A549 (cell line): Measurements from ENCODE around the gene TMEM250. TPM values are rescaled to one million over a fixed set of nuclear protein-coding genes. Genes with fewer than 3 reads are reported as not detected.

ENCODE experiments used
- ATAC-seq, 2 experiments: fragments of 200-7000 bp in 1 of 2; fragments of >200 bp in 1 of 2; cut with Nextera tagmentation in 1 of 2; cut with Tn5 transposase in 1 of 2; 3 replicates each; pipeline versions ENCODE4 v1.8.0 to v1.9.1; 2018 to 2020; ENCODE audit warnings: mild to moderate bottlenecking in 1 of 2, moderate library complexity in 1 of 2
- CTCF ChIA-PET: fragments of 300-600 bp; sonication (Branson Sonifier 250); formaldehyde crosslinking; extraction: SDS; loops from one replicate; lab custom pipeline; 2021; ENCODE audit warnings: antibody characterized with exemption, inconsistent platforms; lab: Yijun Ruan, JAX
- POLR2A ChIA-PET: fragments of 350-600 bp; formaldehyde crosslinking; extraction: SDS; loops from one replicate; lab custom pipeline; 2021; ENCODE audit warnings: antibody characterized with exemption, inconsistent platforms; lab: Yijun Ruan, JAX
- DNase-seq, 2 experiments: peaks; one replicate each; pipeline versions ENCODE4 v3.0.0 to v3.0.0-alpha.2; 2011 to 2016; ENCODE audit warnings: low read depth in 1 of 2, low spot score in 1 of 2
- FAIRE-seq: peaks from 2 replicates; lab custom pipeline; 2011; peaks lifted over from hg19 to GRCh38; lab: Jason Lieb, UNC
- H3K27ac ChIP-seq, 2 experiments: fragments of >200 bp; sonication (Bioruptor Twin); formaldehyde crosslinking; 3 replicates each; pipeline ENCODE4 v1.5.1; 2016 to 2017
- H3K4me1 ChIP-seq: fragments of >200 bp; sonication (Bioruptor Twin); formaldehyde crosslinking; 3 replicates; pipeline ENCODE4 v1.6.1; 2016
- H3K4me2 ChIP-seq: fragments of >200 bp; sonication (Bioruptor Twin); formaldehyde crosslinking; 3 replicates; pipeline ENCODE4 v1.6.1; 2016
- H3K4me3 ChIP-seq: fragments of >200 bp; sonication (Bioruptor Twin); formaldehyde crosslinking; 3 replicates; pipeline ENCODE4 v1.5.1; 2016
- H3K9me3 ChIP-seq: fragments of >200 bp; sonication (Bioruptor Twin); formaldehyde crosslinking; 3 replicates; pipeline ENCODE4 v1.6.1; 2016
- CBX2 ChIP-seq: fragments of 200-600 bp; sonication (generic); IDR thresholded peaks from 2 replicates; pipeline ENCODE4 v1.6.1; 2016; ENCODE audit warnings: low read depth, mild to moderate bottlenecking, borderline replicate concordance
- CEBPB ChIP-seq, 2 experiments: fragments of >200 bp in 1 of 2; sonication (Bioruptor Twin) in 1 of 2; formaldehyde crosslinking in 1 of 2; IDR thresholded peaks; 2 replicates each; pipeline ENCODE4 v1.6.1; 2012 to 2016
- EP300 ChIP-seq, 2 experiments: fragments of >200 bp; sonication (Bioruptor Twin); formaldehyde crosslinking; IDR thresholded peaks; 2 replicates in 1 of 2; 3 replicates in 1 of 2; pipeline ENCODE4 v1.6.1; 2016 to 2017
- FOSB ChIP-seq: fragments of 250-450 bp; sonication (Bioruptor Pico); IDR thresholded peaks from 2 replicates; pipeline ENCODE4 v1.5.0; 2020; ENCODE audit warnings: mild to moderate bottlenecking, moderate library complexity
- FOSL2 ChIP-seq, 2 experiments: fragments of 450-650 bp in 1 of 2; fragments of >200 bp in 1 of 2; sonication (Bioruptor Twin) in 1 of 2; formaldehyde crosslinking; IDR thresholded peaks; 2 replicates each; pipeline versions ENCODE4 v1.5.0 to v1.6.1; 2016 to 2020; ENCODE audit warnings: mild to moderate bottlenecking in 1 of 2, moderate library complexity in 1 of 2
- HDAC2 ChIP-seq: fragments of 200-600 bp; sonication (generic); IDR thresholded peaks from 2 replicates; pipeline ENCODE4 v1.6.1; 2016
- HOXA7 ChIP-seq: fragments of 250-450 bp; sonication (Bioruptor Pico); IDR thresholded peaks from 2 replicates; pipeline ENCODE4 v1.5.0; 2020; ENCODE audit warnings: mild to moderate bottlenecking, moderate library complexity
- JUN ChIP-seq, 2 experiments: fragments of >200 bp; sonication (Bioruptor Twin); formaldehyde crosslinking; IDR thresholded peaks; 2 replicates in 1 of 2; 3 replicates in 1 of 2; pipeline ENCODE4 v1.6.1; 2016 to 2017
- JUNB ChIP-seq: fragments of >200 bp; sonication (Bioruptor Twin); formaldehyde crosslinking; IDR thresholded peaks from 2 replicates; pipeline ENCODE4 v1.6.1; 2016
- KDM5A ChIP-seq: fragments of 200-600 bp; sonication (generic); IDR thresholded peaks from 2 replicates; pipeline ENCODE4 v1.6.1; 2016; ENCODE audit warnings: antibody characterized with exemption, mild to moderate bottlenecking
- MYC ChIP-seq: IDR thresholded peaks from 2 replicates; pipeline ENCODE4 v1.6.1; 2012; ENCODE audit warnings: mild to moderate bottlenecking, inconsistent platforms, low read length, improper control_type of control experiment, borderline replicate concordance
- NFE2L2 ChIP-seq: fragments of 150-350 bp; conservative IDR thresholded peaks from 2 replicates; pipeline ENCODE4 v1.6.1; 2014; ENCODE audit warnings: low read length
- NR3C1 ChIP-seq: fragments of >200 bp; sonication (Bioruptor Twin); formaldehyde crosslinking; IDR thresholded peaks from 3 replicates; pipeline ENCODE4 v1.6.1; 2017
- PHF8 ChIP-seq: fragments of 200-600 bp; sonication (generic); IDR thresholded peaks from 2 replicates; pipeline ENCODE4 v1.6.1; 2016; ENCODE audit warnings: low read depth, mild to moderate bottlenecking, antibody characterized with exemption, moderate library complexity, borderline replicate concordance
- POLR2A ChIP-seq: IDR thresholded peaks from 2 replicates; pipeline ENCODE4 v1.6.1; 2012; ENCODE audit warnings: mild to moderate bottlenecking, low read length
- POLR2AphosphoS2 ChIP-seq: conservative IDR thresholded peaks from 2 replicates; pipeline ENCODE4 v1.6.1; 2012; ENCODE audit warnings: low read length, improper control_type of control experiment, inconsistent platforms
- RARB ChIP-seq: fragments of 250-450 bp; sonication (Bioruptor Pico); IDR thresholded peaks from 2 replicates; pipeline ENCODE4 v1.8.0; 2021; ENCODE audit warnings: mild to moderate bottlenecking, moderate library complexity
- REST ChIP-seq: fragments of 200-600 bp; sonication (generic); IDR thresholded peaks from 2 replicates; pipeline ENCODE4 v1.6.1; 2016; ENCODE audit warnings: antibody characterized with exemption, mild to moderate bottlenecking, moderate library complexity
- RFX5 ChIP-seq: fragments of 450-650 bp; IDR thresholded peaks from 2 replicates; pipeline ENCODE4 v1.7.1; 2014; ENCODE audit warnings: antibody characterized with exemption, mild to moderate bottlenecking, moderate library complexity
- RNF2 ChIP-seq: fragments of 200-600 bp; sonication (generic); IDR thresholded peaks from 2 replicates; pipeline ENCODE4 v1.6.1; 2016; ENCODE audit warnings: low read depth, mild to moderate bottlenecking, antibody characterized with exemption, moderate library complexity, borderline replicate concordance
- SREBF2 ChIP-seq: fragments of 450-650 bp; IDR thresholded peaks from 2 replicates; pipeline ENCODE4 v1.6.1; 2014; ENCODE audit warnings: mild to moderate bottlenecking, moderate library complexity
- ZFP36 ChIP-seq: fragments of 450-650 bp; IDR thresholded peaks from 2 replicates; pipeline ENCODE4 v1.6.1; 2014; ENCODE audit warnings: borderline replicate concordance; ENCODE audit not compliant: partially characterized antibody
- ZSCAN20 ChIP-seq: fragments of 250-450 bp; sonication (Bioruptor Pico); IDR thresholded peaks from 2 replicates; pipeline ENCODE4 v1.8.0; 2022; ENCODE audit warnings: mild to moderate bottlenecking, moderate library complexity
- WGBS: methylation state at CpG from one replicate; pipeline ENCODE4 v1.1.6; 2017; ENCODE audit errors: missing lambda C conversion rate; 5-methylcytosine and 5-hydroxymethylcytosine counted together
- polyA plus RNA-seq, 4 experiments: library from polyadenylated mRNA; depleted of rRNA in 3 of 4; stranded (reverse); fragments of >200 nt; fragmentation: RNase III in 1 of 4; extraction: RNeasy Plus Mini Kit Qiagen cat#74134 plus additional on column Dnase treatment in 1 of 4; gene quantifications; 2 replicates in 3 of 4; 3 replicates in 1 of 4; pipeline ENCODE4 v1.2.3, GENCODE V29; 2011 to 2017
- TF ChIP-seq, protein P1 (sequence below): IDR thresholded peaks from 2 replicates; pipeline ENCODE4 v1.6.1; 2012
- TF ChIP-seq, protein P2 (sequence below): fragments of >200 bp; sonication (Bioruptor Twin); formaldehyde crosslinking; IDR thresholded peaks from 2 replicates; pipeline ENCODE4 v1.6.1; 2016
- TF ChIP-seq, protein P3 (sequence below): IDR thresholded peaks from 2 replicates; pipeline ENCODE4 v1.6.1; 2012; ENCODE audit warnings: low read depth, borderline replicate concordance

TMEM250 gene
- polyA plus RNA-seq, 2 of the 4 experiments (the other 2 are of a cell fraction) = 13.0 to 35.2 TPM

DNA sequence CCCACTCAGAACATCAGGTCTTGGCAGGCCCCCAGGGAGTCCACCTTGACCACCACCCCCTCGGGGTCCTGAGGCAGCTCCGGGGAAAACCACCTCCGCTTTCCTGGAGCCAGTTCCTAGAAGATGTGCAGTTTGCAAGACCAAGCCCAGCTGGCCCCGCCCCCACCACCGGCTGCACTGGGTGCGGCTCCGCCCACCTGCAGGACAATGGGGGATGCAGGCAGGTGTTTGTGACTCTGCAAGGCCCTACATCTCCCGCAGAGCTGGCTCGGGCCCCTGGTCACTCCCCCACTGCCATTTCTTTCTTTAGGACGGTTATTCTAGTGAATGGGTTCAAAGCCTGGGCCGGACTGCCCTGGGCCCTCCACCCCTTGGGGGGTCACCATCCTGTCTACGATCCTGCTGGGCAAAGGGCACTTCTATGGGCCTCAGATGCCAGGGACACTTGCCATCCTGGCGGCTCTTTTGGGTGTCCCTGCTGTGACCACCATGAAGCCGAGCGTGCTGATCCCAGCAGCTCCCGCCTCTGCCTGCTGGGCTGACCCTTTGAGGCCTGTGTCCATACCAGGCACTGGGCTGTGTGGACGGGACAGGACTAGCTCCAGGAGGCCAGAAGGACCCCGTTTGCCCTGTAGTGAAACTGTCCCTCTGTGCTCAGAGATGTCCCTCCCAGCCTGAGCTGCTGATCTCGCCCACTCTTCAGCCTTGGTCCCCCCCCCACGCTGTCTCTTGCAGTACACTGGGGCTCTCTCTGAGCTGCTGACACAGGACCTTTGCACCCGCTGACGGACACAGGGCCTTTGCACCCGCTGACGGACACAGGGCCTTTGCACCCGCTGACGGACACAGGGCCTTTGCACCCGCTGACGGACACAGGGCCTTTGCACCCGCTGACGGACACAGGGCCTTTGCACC, 17.7 kb downstream of the TMEM250 start:
- CTCF ChIA-PET = interaction anchor here (1.2 to 4.2 kb wide), 4 partner anchors 21 to 183 kb away, joined by 3 to 26 read pairs (median 3); no protein-coding TSS in a partner anchor
- H3K4me3 ChIP-seq = no peak overlapping the region

GRCh38 chr9:136099542-136099941, 19.1 kb downstream of the TMEM250 start:
- Histone ChIP-seq H3K4me1 (peaks cover 16% of the 10 kb centered on the region), H3K27ac (no peak overlapping the region), H3K4me3 (no peak overlapping the region), H3K4me2 (no peak overlapping the region), H3K9me3 (no peaks in the 10 kb centered on the region)
- POLR2A ChIA-PET = no interaction called here
- CTCF ChIA-PET = interaction anchor here (0.7 to 4.2 kb wide), 7 partner anchors 10 to 184 kb away, joined by 3 to 26 read pairs (median 5); no protein-coding TSS in a partner anchor
- FAIRE-seq (no peak), ATAC-seq (no peak), DNase-seq (no peak)
- 79% methylated on average over 12 of the region's 25 CpGs for WGBS
- TF ChIP-seq RARB (CRISPR knock-in tag) (no peak), KDM5A (no peak), NR3C1 (no peak), EP300 (IDR thresholded peaks at IDR 0.05) (no peak), POLR2A (no peak), SREBF2 (no peak)
- TF ChIP-seq, protein P1, sequence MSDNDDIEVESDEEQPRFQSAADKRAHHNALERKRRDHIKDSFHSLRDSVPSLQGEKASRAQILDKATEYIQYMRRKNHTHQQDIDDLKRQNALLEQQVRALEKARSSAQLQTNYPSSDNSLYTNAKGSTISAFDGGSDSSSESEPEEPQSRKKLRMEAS = no peak
- TF ChIP-seq, protein P2, sequence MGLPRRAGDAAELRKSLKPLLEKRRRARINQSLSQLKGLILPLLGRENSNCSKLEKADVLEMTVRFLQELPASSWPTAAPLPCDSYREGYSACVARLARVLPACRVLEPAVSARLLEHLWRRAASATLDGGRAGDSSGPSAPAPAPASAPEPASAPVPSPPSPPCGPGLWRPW = no peak

More for the DNA sequence above, 17.7 kb downstream of the TMEM250 start:
- TF ChIP-seq MYC (no peak), HDAC2 (no peak), JUN (IDR thresholded peaks at IDR 0.05) (no peak)
- H3K4me1 ChIP-seq = peaks cover 19% of the 10 kb centered on the region
- DNase-seq = peak in 1 of 2 experiments; percentile 56
- H3K9me3 ChIP-seq = no peaks in the 10 kb centered on the region
- ATAC-seq = peak; percentile 16 to 53; a peak in 4 of 6 replicates
- H3K4me2 ChIP-seq = no peak overlapping the region
- FAIRE-seq = no peak
- H3K27ac ChIP-seq = 0 out of 6 replicates have a peak overlapping the region, but pooled peaks of 1 of the 2 experiments have one; percentile 25
- POLR2A ChIA-PET = interaction anchor here (1.5 kb wide), 1 partner anchor 9 kb away, joined by 4 read pairs; no protein-coding TSS in a partner anchor
- 46% methylated on average over 12 of the region's 30 CpGs for WGBS

DNA sequence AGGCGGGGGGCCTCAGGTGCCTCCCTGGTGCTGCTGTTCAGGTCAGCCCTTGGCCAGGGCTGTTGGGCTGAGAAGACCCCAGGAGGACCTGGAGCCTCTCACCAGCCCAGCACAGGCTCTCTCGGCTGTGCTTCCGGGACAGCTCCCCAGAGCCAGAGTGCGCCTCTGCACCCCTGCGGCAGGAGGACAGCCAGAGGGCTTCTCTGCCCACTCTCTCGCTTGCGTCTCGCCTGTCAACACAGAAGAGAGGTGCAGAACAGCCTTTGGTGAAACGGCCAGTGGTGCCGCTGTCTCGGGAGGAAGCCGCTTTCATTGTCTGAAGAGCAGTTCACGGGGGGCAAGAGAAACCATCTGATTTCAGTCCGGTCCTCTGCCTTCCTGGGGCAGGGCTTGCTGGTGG, 19.8 kb downstream of the TMEM250 start:
- no peak for DNase-seq
- Histone ChIP-seq H3K4me1 (peaks cover 16% of the 10 kb centered on the region), H3K4me2 (no peak overlapping the region), H3K27ac (no peak overlapping the region), H3K4me3 (no peak overlapping the region), H3K9me3 (no peaks in the 10 kb centered on the region)
- TF ChIP-seq REST (no peak), HOXA7 (no peak), NFE2L2 (no peak)
- WGBS = 89% methylated on average over 12 of the region's 14 CpGs
- FAIRE-seq = no peak
- ChIA-PET POLR2A (no interaction called here), CTCF (interaction anchor here (1.1 to 4.4 kb wide), 6 partner anchors 11 to 130 kb away, joined by 3 to 27 read pairs (median 5); partner anchors contain the start of gene TMEM250)
- no peak for ATAC-seq

DNA sequence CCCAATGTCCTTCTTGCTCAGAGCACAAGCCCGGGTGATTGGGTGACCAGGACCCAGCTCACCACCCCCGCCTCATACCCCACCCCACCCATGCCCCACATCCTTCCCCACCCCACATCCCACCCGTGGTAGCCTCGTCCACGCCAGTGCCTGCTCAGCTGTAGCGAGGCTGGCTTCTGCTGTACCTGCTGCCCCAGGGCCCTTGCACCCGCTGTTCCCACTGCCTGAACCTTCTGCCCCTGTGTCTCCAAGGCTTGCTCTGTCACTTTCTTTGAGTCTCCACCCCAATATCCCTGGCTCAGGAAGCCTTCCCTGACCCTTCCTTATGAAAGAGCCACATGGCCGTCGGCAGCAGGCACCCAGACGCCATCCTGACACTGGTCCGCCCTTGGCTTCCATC, 20.5 kb downstream of the TMEM250 start:
- ATAC-seq = no peak
- no peak for DNase-seq
- Histone ChIP-seq H3K9me3 (no peaks in the 10 kb centered on the region), H3K4me1 (peaks cover 21% of the 10 kb centered on the region), H3K4me2 (no peak overlapping the region), H3K27ac (no peak overlapping the region), H3K4me3 (no peak overlapping the region)
- ChIA-PET POLR2A (no interaction called here), CTCF (interaction anchor here (1.1 to 4.4 kb wide), 4 partner anchors 8 to 130 kb away, joined by 4 to 27 read pairs (median 10); partner anchors contain the start of gene TMEM250)
- 91% methylated on average over 8 of the region's 11 CpGs for WGBS
- no peak for FAIRE-seq
- TF ChIP-seq FOSL2 (IDR thresholded peaks at IDR 0.05) (no peak), FOSL2 (CRISPR knock-in tag; IDR thresholded peaks at IDR 0.05) (no peak), PHF8 (no peak), JUNB (no peak), CEBPB (IDR thresholded peaks at IDR 0.05) (no peak), NFE2L2 (no peak), RFX5 (no peak), ZSCAN20 (CRISPR knock-in tag) (no peak), CBX2 (no peak), FOSB (no peak), ZFP36 (no peak), RNF2 (no peak), POLR2AphosphoS2 (no peak)
- TF ChIP-seq, protein P3, sequence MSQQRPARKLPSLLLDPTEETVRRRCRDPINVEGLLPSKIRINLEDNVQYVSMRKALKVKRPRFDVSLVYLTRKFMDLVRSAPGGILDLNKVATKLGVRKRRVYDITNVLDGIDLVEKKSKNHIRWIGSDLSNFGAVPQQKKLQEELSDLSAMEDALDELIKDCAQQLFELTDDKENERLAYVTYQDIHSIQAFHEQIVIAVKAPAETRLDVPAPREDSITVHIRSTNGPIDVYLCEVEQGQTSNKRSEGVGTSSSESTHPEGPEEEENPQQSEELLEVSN = no peak
